Activated gamma-delta T cell treated with Interleukin-2 at 50 U/mL for 16 hours (primary cell): ENCODE measurements around the gene MT1M.
A peak's percentile ranks its signal among the peaks of the same experiment; 100 is the strongest.
"Not testable (repeated sequence)": the region's sequence is repeated elsewhere in the genome, so short reads cannot be mapped to it uniquely, and the experiment has no call there.

Experiments
- DNase-seq: peaks from one replicate; pipeline ENCODE4 v3.0.0-alpha.2; 2020

Gene MT1M

DNA sequence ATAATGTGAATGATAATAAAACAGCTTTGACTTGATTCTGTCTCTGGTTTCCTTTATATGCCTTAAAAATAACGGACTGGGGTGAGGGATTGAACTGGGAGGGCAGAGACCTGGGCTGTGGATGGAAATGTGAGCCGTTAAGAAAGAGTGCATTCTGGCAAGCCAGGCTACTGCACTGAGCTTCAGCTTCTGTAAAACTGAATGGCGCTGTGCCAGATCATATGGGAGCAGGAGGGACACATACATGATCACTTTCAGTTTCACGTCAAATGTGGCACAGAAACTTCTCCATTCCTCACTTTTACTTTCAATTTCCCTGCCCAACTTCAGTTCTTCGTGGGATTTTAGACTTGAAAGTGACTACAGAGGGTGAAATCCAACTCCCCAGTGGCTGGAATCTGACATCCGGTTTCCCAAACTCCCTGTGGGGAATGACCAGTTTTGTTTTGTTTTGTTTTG is 23.0 kb upstream of the MT1M start:
- DNase-seq: peak; percentile 63

DNA sequence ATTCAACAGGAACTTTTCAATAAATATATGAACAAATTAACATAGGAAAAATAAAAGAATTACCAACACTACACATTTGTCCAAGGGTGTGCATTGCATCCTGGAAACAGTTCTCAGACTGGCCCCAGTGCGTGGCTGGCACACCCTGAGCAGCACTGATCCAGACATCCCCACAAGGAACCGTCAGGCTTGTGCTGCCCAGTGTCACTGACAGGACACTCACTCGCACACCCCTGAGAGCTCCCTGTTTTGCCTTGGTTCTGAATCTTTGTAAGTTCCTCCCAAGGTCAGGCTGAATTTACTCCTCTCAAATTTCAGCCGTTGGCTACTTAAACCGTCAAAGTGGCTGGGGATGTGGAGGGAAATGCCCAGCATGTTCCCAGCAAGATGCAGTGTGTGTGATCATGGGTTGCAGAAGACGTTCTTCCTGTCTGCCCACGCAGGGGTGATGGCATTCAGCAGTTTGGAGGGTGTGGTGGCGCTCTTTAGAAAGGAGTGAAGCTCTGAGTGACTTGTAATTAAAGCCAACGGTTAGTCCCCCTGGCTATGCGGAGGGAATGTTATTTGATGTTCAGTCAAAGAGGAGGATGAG is 22.3 kb upstream of the MT1M start:
- peak; percentile 39 for DNase-seq

DNA sequence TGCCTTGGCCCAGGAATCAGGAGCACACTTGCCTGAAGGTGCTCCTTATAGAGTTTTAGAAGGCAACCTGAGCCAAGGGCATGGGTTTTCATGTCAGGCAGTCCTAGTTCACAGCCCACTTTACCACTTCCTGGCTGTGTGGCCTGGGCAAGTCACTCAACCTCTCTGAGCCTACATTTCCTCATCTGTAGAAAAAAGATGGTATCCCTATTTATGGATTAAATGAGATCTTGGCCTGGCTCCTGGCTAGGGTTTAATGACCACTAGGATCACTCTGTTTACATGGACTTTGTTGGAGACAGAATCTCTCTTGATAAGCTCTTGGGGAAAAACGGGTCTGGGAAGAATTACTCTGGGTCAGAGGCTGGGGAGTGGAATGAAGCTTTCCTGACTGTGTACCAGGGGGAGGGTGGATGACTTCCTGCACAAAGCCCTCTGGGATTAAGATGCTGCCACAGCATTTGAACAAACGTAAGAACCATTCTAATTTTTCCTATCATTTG is 21.8 kb upstream of the MT1M start:
- no peak for DNase-seq

- no peak for DNase-seq
Measured at GRCh38 chr16:56611281-56611833, 21.1 kb upstream of the MT1M start.

DNA sequence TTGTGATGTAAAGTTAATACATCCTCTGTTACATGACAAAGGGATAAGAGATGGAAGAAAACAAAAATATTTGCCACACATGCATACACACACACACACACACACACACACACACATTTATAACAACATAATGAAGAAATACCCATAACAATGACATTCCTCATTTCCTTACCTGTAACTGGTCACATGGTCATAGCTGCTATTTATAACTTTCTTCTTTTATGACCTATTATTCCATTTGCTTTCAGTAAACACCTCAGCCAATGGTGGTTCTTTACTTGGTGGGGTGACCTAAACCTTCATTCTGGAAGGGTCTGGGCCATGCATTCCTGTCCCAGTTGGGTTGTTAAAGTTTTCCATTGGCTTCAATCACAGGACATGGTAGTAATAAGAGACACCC is 18.8 kb upstream of the MT1M start:
- DNase-seq: no peak

- no peak for DNase-seq
Measured at GRCh38 chr16:56614549-56614991, 17.9 kb upstream of the MT1M start.

GRCh38 chr16:56615353-56615752 is 17.1 kb upstream of the MT1M start:
- no peak for DNase-seq

- no peak for DNase-seq
Measured at GRCh38 chr16:56616608-56617211, 15.7 kb upstream of the MT1M start.

DNA sequence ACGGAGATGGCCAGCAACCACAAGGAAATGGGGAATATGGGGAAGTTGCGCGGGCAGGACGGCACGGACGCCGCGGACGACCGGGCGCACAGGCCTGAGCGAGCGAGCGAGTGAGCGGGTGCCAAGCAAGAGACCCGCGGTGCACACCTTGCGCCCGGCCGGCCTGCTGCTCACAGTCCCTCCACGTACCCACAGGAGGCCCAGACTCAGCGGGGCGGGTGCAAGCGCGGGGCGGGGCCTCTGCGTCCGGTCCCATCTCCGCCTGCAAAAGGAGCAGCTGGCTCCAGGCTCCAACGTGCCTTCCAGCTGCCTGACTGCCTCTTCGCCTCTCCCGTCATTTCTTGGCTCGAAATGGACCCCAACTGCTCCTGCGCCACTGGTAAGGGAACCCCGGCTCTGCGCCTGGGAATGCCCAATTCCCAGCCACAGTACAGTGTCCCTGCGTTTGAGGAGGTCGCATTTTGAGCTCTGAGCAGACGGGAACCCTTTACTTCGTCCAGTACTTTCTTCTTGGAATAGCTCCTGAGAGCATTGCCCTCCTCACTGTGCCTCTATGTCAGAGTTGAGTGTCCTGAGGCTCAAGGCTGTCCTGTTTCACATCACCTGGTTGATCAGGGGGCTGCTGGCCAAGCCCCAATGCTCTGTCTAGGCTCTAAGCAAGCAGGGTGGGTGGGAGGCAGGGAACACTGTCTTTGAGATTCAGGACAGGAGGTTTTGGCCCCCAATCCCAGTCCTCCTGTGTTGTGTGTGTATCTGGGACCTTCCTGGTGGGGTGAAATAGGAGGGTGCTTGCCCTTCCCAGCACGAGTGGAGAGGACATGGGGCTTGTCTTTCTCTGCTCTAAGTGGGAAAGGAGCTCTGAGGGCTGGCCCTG is 15.0 kb upstream of the MT1M start:
- DNase-seq: peak; percentile 36

- no peak for DNase-seq
Measured at GRCh38 chr16:56618138-56618537, 14.3 kb upstream of the MT1M start.

DNA sequence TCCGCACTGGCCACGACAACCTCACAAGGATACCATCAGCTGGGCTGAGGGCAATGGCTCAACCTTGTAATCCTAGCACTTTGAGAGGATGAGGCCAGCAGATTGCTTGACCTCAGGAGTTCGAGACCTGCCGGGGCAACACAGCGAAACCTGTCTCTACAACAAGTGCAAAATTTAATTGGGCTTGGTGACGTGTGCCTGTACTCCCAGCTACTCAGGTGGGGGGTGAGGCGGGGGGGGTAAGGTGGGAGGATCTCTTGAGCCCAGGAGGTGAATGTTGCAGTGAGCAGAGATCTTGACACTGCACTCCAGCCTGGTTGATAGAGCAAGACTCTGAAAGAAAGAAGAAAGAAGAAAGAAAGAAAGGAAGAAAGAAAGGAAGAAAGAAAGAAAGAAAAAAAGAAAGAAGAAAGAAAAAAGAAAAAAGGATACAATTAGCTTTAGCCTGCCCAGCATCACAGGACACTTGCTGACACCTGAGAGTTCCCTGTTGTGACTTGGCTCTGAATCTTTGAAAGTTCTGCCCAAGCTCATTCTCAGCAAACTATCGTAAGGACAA is 12.0 kb upstream of the MT1M start:
- DNase-seq: no peak

- not testable (repeated sequence) for DNase-seq
Measured at GRCh38 chr16:56621665-56622445, 10.6 kb upstream of the MT1M start.

GRCh38 chr16:56623184-56623583 is 9.3 kb upstream of the MT1M start:
- DNase-seq: not testable (repeated sequence)

DNA sequence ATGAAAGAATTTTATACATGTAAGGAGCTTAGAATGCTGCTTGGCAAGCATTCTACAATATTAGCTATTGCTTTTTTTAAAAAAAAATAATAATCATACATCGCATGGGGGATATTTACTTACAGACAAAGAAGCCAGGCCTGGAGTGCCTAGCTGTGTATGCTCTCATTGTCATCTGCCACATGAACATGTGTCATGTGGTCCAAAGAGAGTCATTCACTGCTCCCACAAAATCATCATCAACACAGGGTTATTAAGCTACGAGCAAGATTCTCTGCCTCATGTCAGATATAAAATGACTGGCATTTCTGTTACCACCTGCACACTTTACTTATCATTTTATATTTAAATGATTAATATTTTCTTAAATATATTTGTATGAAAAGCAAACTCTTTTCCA is 8.8 kb upstream of the MT1M start:
- DNase-seq: no peak

DNA sequence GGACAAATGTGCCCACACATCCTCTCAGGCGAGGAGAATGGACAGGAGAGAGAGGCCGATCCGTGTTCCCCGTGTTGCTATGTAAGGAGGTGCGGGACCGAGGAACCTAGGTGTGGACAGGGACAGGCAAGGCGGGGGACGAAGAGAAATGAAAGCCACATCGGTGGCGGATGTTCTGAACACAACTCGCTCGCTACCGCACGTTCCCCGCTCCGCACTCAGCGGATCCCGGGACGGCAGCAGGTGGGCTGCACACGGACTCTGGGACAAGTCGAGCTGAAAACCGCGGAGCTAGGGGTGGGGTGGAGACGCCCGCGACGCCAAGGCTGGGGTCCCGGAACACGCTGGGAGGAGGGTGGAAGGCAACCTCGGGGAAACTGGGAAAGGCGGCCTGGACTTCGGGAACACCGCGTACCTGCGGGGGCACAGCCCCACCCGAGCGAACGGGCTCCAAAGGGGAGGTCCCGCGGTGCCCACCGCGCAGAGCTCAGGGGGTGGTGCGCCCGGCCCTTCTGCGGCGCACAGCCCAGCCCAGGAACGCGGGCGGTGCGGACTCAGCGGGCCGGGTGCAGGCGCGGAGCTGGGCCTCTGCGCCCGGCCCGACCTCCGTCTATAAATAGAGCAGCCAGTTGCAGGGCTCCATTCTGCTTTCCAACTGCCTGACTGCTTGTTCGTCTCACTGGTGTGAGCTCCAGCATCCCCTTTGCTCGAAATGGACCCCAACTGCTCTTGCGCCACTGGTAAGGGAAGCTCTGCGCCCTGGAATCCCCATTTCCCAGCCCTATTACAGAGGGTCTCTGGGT is 7.1 kb upstream of the MT1M start, which contains the start of gene MT1E:
MT1E (plus strand) TSS at position 642 of the 803 bp plus-strand sequence; CDS start at position 713, 71 bp downstream.
- no peak for DNase-seq

- no peak for DNase-seq
Measured at GRCh38 chr16:56625943-56626654, 6.4 kb upstream of the MT1M start.

DNA sequence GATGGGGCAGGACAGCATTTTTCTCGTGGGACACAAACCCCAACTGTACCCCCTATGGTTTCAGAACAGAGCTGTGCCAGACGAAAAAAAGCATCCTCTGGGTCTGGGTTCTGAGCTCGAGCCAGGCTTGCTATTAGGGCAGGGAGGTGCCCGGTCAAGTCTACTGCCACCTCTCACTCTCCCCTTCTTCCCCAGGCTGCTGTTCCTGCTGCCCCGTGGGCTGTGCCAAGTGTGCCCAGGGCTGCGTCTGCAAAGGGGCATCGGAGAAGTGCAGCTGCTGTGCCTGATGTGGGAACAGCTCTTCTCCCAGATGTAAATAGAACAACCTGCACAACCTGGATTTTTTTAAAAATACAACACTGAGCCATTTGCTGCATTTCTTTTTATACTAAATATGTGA is 5.8 kb upstream of the MT1M start:
- no peak for DNase-seq

- DNase-seq: no peak
Measured at GRCh38 chr16:56628486-56629350, 3.7 kb upstream of the MT1M start.

DNA sequence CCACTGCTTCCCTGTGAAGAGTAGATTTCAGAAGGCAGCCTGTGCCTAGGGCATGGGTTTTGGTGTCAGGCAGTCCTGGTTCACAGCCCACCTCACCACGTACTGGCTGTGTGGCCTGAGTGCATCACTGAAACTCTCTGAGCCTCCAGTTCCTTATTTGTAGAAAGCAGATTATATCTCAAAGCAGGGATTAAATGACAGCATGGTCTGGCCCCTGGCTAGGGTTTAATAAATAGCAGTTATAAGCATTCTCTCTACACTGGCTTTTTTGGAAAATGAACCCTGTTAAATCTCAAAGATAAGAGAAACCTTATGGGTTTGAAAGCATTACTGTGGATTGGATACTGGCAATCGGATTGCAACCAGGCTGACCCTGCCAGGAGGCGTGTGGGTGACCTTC is 2.9 kb upstream of the MT1M start:
- no peak for DNase-seq

GRCh38 chr16:56630134-56630533 is 2.3 kb upstream of the MT1M start:
- no peak for DNase-seq
